ENCODE measurements around the gene SUSD3.
A peak's percentile ranks its signal among the peaks of the same experiment; 100 is the strongest.
"Not testable (repeated sequence)": the region's sequence is repeated elsewhere in the genome, so short reads cannot be mapped to it uniquely, and the experiment has no call there.

Gene SUSD3

DNA sequence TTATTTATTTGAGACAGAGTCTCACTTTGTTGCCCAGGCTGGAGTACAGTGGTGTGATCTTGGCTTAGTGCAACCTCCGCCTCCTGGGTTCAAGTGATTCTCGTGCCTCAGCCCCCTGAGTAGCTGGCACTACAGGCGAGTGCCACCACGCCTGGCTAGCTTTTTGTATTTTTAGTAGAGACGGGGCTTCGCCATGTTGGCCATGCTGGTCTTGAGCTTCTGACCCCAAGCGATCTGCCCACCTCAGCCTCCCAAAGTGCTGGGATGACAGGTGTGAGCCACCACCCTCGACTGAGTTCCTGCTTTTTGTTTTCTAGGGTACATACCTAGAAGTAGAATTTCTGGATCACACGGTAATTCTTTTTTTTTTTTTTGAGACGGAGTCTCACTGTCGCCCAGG lies 42.6 kb downstream of the SUSD3 start:
- not testable (repeated sequence) for H3K36me3 ChIP-seq (ENCODE audit: control insufficient read depth in 2 of 2, insufficient read depth in 2 of 2, low read length in 2 of 2); H3K27ac ChIP-seq (ENCODE audit: low read length); H3K27me3 ChIP-seq (ENCODE audit: control insufficient read depth in 1 of 2, insufficient read depth in 2 of 2, low read length in 2 of 2); H3K4me3 ChIP-seq (ENCODE audit: low read length in 2 of 2); H3K9me3 ChIP-seq (ENCODE audit: control insufficient read depth in 2 of 2, low read length in 2 of 2); H3K9ac ChIP-seq (ENCODE audit: low read length in 2 of 2)
- H3K4me1 ChIP-seq (ENCODE audit: control insufficient read depth, insufficient read depth, low read length), result peaks cover 37% of the 10 kb centered on the region

DNA sequence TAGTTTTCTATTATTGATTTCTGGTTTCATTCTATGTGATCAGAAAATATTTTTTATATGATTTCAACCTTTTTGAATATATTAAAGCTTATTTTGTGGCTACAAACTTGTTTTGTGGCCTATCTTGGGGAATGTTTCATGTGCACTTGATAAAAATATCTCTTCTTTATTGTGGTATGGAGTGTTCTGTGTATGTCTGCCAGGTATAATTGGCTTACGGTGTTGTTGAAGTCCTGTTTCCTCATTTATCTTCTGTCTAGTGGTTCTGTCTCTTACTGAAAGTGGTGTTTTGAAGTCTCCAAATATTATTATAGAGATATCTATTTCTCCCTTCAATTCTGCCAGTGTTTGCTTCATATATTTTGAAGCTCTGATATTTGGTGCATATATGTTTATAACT lies 47.1 kb downstream of the SUSD3 start:
- Histone ChIP-seq H3K4me3 (ENCODE audit: low read length in 2 of 2) (no peak overlapping the region), H3K4me1 (ENCODE audit: control insufficient read depth, insufficient read depth, low read length) (peaks cover 20% of the 10 kb centered on the region), H3K9ac (ENCODE audit: low read length in 2 of 2) (no peak overlapping the region), H3K36me3 (ENCODE audit: control insufficient read depth in 2 of 2, insufficient read depth in 2 of 2, low read length in 2 of 2) (peaks cover 10 to 11% of the 10 kb centered on the region in 2 donors), H3K27me3 (ENCODE audit: control insufficient read depth in 1 of 2, insufficient read depth in 2 of 2, low read length in 2 of 2) (no peaks in the 10 kb centered on the region), H3K9me3 (ENCODE audit: control insufficient read depth in 2 of 2, low read length in 2 of 2) (no peaks in the 10 kb centered on the region), H3K27ac (ENCODE audit: low read length) (no peak overlapping the region)

DNA sequence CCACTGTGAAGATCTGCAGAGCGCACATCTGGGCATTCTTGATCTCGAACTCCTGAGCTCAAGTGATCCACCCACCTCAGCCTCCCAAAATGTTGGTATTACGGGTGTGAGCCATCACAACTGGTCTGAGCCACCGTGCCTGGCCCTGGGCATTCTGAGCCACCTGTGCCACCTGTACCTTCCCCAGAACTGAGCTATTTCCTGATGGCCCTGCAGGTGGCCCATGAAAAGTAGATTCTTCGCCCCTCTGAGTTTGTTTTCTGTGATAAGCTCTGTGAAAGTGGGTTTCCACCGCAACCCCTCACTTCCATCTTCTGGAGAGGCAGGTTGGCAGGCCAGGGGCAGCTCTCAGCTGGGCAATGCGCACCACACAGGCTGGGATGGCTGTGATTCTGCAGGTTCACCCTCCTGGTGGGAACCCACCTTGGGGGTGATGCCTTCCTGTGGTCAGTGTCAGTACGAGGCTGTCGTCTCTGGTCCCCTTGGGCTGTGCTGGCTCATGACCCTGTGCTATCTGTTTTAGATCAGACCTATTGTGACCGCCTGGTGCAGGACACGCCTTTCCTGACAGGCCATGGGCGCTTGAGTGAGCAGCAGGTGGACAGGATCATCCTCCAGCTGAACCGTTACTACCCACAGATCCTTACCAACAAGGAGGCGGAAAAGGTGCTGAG lies 48.8 kb downstream of the SUSD3 start:
- H3K27me3 ChIP-seq (ENCODE audit: control insufficient read depth in 1 of 2, insufficient read depth in 2 of 2, low read length in 2 of 2), result no peaks in the 10 kb centered on the region
- peaks cover 20% of the 10 kb centered on the region for H3K4me1 ChIP-seq (ENCODE audit: control insufficient read depth, insufficient read depth, low read length)
- no peak overlapping the region for H3K27ac ChIP-seq (ENCODE audit: low read length)
- H3K9me3 ChIP-seq (ENCODE audit: control insufficient read depth in 2 of 2, low read length in 2 of 2), result no peaks in the 10 kb centered on the region
- H3K9ac ChIP-seq (ENCODE audit: low read length in 2 of 2), result peak overlapping the region in 1 of 2 donors; percentile 38
- H3K4me3 ChIP-seq (ENCODE audit: low read length in 2 of 2), result no peak overlapping the region
- peaks cover 14 to 18% of the 10 kb centered on the region in 2 donors for H3K36me3 ChIP-seq (ENCODE audit: control insufficient read depth in 2 of 2, insufficient read depth in 2 of 2, low read length in 2 of 2)

DNA sequence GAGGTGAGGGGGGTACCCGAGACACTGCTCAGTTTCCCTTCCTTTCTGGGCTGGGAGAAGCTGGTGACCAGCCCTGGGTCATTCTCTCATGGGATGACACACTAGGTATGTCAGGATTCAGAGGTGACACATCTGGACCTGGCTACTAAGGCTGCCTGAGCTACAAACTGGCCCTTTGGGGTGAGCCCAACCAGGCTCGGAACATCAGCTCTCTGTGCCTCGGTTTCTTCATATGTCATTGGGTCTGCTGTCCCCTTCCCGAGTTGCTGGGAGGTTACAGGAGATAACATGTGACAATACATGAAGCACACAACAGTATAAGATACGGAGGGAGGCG lies 49.3 kb downstream of the SUSD3 start:
- Histone ChIP-seq H3K9ac (ENCODE audit: low read length in 2 of 2) (peak overlapping the region in 1 of 2 donors; percentile 38), H3K36me3 (ENCODE audit: control insufficient read depth in 2 of 2, insufficient read depth in 2 of 2, low read length in 2 of 2) (peaks cover 17 to 19% of the 10 kb centered on the region in 2 donors), H3K27ac (ENCODE audit: low read length) (no peak overlapping the region), H3K27me3 (ENCODE audit: control insufficient read depth in 1 of 2, insufficient read depth in 2 of 2, low read length in 2 of 2) (no peaks in the 10 kb centered on the region), H3K4me3 (ENCODE audit: low read length in 2 of 2) (no peak overlapping the region), H3K9me3 (ENCODE audit: control insufficient read depth in 2 of 2, low read length in 2 of 2) (no peaks in the 10 kb centered on the region), H3K4me1 (ENCODE audit: control insufficient read depth, insufficient read depth, low read length) (peaks cover 20% of the 10 kb centered on the region)

DNA sequence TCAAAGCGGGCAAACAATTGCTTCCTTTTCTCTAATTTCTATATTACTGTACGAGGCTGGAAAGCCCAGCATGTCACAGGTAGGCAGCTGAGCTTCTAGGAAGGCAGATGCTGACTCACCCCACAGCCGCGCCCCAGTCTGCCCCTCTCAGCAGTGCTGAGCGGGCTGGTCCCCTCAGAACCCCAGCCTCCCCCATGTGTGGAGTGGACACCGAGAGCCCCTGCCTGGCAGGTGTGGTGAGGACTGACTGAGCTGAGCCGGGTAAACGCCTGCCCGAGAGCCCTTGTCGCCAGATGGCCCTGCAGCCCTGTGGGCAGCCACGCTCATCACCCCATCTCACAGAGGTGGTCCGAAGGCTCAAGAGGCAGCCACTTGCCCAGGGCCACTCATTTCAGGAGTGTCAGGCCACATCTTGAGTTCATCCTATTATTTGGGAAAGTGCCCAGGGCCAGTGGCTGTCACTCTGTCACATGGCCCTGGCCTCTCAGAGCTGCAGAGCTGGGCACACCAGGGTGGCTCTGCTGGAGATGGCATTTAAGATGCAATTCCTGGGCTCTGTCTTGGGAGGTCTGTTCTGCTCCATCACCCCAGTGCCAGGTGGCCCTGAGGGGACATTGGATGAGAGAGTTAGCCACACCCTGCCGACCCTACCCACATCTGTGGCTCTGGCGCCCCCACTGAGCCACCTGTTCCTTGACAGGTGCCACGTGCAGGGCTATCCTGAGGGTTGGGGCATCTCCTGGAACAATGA lies 50.0 kb downstream of the SUSD3 start:
- Histone ChIP-seq H3K9ac (ENCODE audit: low read length in 2 of 2) (no peak overlapping the region), H3K36me3 (ENCODE audit: control insufficient read depth in 2 of 2, insufficient read depth in 2 of 2, low read length in 2 of 2) (peaks cover 17 to 24% of the 10 kb centered on the region in 2 donors), H3K4me3 (ENCODE audit: low read length in 2 of 2) (no peak overlapping the region), H3K27ac (ENCODE audit: low read length) (no peak overlapping the region), H3K4me1 (ENCODE audit: control insufficient read depth, insufficient read depth, low read length) (peaks cover 20% of the 10 kb centered on the region), H3K27me3 (ENCODE audit: control insufficient read depth in 1 of 2, insufficient read depth in 2 of 2, low read length in 2 of 2) (no peaks in the 10 kb centered on the region), H3K9me3 (ENCODE audit: control insufficient read depth in 2 of 2, low read length in 2 of 2) (no peaks in the 10 kb centered on the region)

DNA sequence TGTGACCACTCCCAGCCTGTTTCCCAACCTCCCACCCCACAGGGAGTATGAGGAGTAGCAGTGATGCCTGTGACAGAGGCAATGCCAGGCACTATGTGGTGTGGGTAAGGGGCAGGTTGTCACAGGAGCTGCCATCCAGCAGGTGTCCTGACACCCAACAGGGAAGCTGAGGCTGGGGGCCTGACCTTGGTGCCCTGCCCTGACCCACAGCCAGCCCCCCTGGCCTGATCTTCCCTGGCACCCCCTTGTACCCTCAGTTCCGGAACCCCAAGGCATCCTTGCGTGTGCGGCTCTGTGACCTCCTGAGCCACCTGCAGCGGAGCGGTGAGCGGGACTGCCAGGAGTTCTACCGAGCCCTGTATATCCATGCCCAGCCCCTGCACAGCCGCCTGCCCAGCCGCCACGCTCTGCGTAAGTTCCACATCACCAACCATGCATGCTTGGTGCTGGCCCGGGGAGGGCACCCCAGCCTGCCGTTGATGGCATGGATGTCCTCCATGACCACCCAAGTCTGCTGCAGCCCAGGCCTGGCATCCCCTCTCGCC lies 51.9 kb downstream of the SUSD3 start:
- H3K9me3 ChIP-seq (ENCODE audit: control insufficient read depth in 2 of 2, low read length in 2 of 2), result no peaks in the 10 kb centered on the region
- peaks cover 17 to 28% of the 10 kb centered on the region in 2 donors for H3K36me3 ChIP-seq (ENCODE audit: control insufficient read depth in 2 of 2, insufficient read depth in 2 of 2, low read length in 2 of 2)
- H3K27ac ChIP-seq (ENCODE audit: low read length), result no peak overlapping the region
- no peak overlapping the region for H3K4me3 ChIP-seq (ENCODE audit: low read length in 2 of 2)
- no peak overlapping the region for H3K9ac ChIP-seq (ENCODE audit: low read length in 2 of 2)
- no peaks in the 10 kb centered on the region for H3K27me3 ChIP-seq (ENCODE audit: control insufficient read depth in 1 of 2, insufficient read depth in 2 of 2, low read length in 2 of 2)
- H3K4me1 ChIP-seq (ENCODE audit: control insufficient read depth, insufficient read depth, low read length), result peaks cover 20% of the 10 kb centered on the region

DNA sequence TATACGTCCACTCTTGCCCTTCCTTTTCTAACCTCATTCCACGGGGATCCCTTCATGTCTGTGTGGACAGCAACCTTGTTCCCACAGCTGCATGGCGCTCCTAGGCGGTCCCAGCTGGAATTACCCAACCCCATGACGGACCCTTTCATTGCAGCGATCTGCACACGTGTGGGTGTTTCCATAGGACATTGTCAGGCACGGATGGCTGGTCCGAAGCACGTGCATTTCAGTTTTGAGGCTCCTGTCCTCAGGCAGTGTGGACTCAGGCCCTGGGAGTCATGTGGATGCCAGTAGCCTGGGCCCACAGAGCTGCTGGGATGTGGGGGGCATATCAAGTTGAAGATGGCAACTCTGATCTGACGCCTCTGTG lies 52.5 kb downstream of the SUSD3 start:
- Histone ChIP-seq H3K9ac (ENCODE audit: low read length in 2 of 2) (no peak overlapping the region), H3K27ac (ENCODE audit: low read length) (no peak overlapping the region), H3K4me3 (ENCODE audit: low read length in 2 of 2) (no peak overlapping the region), H3K4me1 (ENCODE audit: control insufficient read depth, insufficient read depth, low read length) (peaks cover 20% of the 10 kb centered on the region), H3K36me3 (ENCODE audit: control insufficient read depth in 2 of 2, insufficient read depth in 2 of 2, low read length in 2 of 2) (peaks cover 17 to 28% of the 10 kb centered on the region in 2 donors), H3K27me3 (ENCODE audit: control insufficient read depth in 1 of 2, insufficient read depth in 2 of 2, low read length in 2 of 2) (no peaks in the 10 kb centered on the region), H3K9me3 (ENCODE audit: control insufficient read depth in 2 of 2, low read length in 2 of 2) (no peaks in the 10 kb centered on the region)

DNA sequence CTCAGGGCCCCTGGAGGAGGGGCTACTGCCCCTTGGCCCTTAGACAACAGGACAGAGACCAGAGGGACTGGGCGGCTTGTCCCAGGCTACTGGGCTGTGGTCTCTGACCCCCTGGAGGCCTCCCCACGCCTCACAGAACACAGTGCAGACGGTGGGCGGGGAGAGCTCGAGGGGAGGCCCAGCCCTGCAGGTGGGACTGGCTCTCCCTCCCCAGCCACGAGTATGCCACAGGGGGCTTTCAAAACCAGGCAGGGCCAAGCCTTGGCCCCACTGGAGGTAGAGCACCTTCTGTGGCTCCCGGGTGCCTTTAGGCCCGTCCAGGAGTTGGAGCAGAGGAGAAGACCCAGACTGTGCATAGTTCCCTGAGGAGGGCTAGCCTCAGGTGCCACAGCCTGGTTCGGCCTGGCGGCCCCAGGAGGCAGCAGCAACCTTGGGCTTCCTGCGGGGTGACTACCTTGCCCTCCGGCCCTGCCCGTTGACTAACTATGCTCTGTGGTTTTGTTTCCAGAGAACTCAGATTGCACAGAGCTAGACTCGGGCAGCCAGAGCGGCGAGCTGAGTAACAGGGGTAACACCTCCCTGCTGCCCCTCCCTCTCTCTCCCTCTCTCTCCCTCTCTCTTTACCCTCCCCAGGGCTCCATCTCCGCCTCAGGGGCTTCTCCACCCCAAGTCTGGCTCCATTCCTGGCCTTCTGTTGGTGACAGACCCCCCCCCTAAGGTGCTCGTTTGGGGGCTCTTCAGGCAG lies 53.0 kb downstream of the SUSD3 start:
- no peak overlapping the region for H3K9ac ChIP-seq (ENCODE audit: low read length in 2 of 2)
- H3K27me3 ChIP-seq (ENCODE audit: control insufficient read depth in 1 of 2, insufficient read depth in 2 of 2, low read length in 2 of 2), result no peaks in the 10 kb centered on the region
- H3K36me3 ChIP-seq (ENCODE audit: control insufficient read depth in 2 of 2, insufficient read depth in 2 of 2, low read length in 2 of 2), result peaks cover 17 to 28% of the 10 kb centered on the region in 2 donors
- H3K4me1 ChIP-seq (ENCODE audit: control insufficient read depth, insufficient read depth, low read length), result peaks cover 23% of the 10 kb centered on the region
- H3K4me3 ChIP-seq (ENCODE audit: low read length in 2 of 2), result no peak overlapping the region
- no peaks in the 10 kb centered on the region for H3K9me3 ChIP-seq (ENCODE audit: control insufficient read depth in 2 of 2, low read length in 2 of 2)
- H3K27ac ChIP-seq (ENCODE audit: low read length), result no peak overlapping the region

DNA sequence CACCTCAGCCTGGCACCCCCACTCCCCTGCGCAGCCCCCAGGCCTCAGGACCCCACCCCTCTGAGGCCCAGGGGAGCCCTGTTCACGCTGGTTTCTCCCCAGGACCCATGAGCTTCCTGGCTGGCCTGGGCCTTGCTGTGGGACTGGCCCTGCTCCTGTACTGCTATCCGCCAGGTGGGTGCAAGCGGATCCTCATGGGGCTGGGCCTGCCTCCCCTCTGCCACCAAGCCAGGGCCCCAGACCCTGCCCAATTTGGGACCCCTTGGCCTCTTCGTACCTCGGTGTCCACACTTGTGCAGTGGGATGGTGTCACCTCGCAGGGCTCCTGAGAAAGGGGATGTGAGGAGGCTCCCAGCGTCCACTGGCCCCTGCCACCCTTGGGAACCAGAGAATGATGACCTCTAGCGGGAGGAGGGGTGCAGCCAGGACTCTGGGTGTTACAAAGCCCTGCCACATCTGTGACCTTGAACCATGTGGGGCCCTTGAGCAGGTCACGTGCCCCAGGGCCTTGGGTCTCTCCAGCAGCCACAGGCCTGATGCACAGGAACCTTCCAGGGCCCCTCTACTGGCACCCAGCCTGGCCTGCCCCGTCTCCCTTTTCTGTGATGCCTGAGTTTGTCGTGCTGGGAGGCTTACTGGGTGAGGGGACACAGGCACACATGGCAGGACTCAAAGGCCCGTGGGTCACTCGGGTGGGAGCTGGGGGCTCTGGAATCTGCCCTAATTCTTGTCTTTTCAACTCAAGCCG lies 53.8 kb downstream of the SUSD3 start:
- peaks cover 17 to 28% of the 10 kb centered on the region in 2 donors for H3K36me3 ChIP-seq (ENCODE audit: control insufficient read depth in 2 of 2, insufficient read depth in 2 of 2, low read length in 2 of 2)
- H3K27ac ChIP-seq (ENCODE audit: low read length), result no peak overlapping the region
- no peak overlapping the region for H3K9ac ChIP-seq (ENCODE audit: low read length in 2 of 2)
- H3K4me3 ChIP-seq (ENCODE audit: low read length in 2 of 2), result no peak overlapping the region
- no peaks in the 10 kb centered on the region for H3K27me3 ChIP-seq (ENCODE audit: control insufficient read depth in 1 of 2, insufficient read depth in 2 of 2, low read length in 2 of 2)
- H3K4me1 ChIP-seq (ENCODE audit: control insufficient read depth, insufficient read depth, low read length), result peaks cover 21% of the 10 kb centered on the region
- no peaks in the 10 kb centered on the region for H3K9me3 ChIP-seq (ENCODE audit: control insufficient read depth in 2 of 2, low read length in 2 of 2)

DNA sequence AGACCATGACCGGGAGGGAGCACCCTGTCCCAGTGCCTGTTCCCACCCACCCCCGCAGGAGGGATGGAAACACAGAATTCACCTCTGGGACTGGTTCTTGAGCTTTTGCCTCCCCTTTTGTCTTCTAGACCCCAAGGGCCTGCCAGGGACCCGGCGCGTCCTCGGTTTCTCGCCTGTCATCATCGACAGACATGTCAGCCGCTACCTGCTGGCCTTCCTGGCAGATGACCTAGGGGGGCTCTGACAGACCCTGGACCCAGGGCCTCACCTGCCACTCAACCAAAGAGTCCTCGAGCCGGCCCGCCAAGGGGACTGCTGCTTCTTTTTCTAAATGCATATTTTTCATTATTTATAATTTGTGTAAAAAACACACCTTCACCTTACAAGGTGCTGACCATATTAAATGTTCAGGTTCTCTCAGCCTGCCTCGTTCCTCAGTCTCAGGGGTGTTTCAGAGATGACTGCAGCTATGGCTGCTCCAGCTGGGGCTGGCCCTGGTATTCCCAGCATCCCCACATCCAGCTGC lies 54.4 kb downstream of the SUSD3 start:
- Histone ChIP-seq H3K36me3 (ENCODE audit: control insufficient read depth in 2 of 2, insufficient read depth in 2 of 2, low read length in 2 of 2) (peaks cover 14 to 25% of the 10 kb centered on the region in 2 donors), H3K27me3 (ENCODE audit: control insufficient read depth in 1 of 2, insufficient read depth in 2 of 2, low read length in 2 of 2) (no peaks in the 10 kb centered on the region), H3K9ac (ENCODE audit: low read length in 2 of 2) (no peak overlapping the region), H3K9me3 (ENCODE audit: control insufficient read depth in 2 of 2, low read length in 2 of 2) (no peaks in the 10 kb centered on the region), H3K4me3 (ENCODE audit: low read length in 2 of 2) (no peak overlapping the region), H3K27ac (ENCODE audit: low read length) (no peak overlapping the region), H3K4me1 (ENCODE audit: control insufficient read depth, insufficient read depth, low read length) (peaks cover 17% of the 10 kb centered on the region)

All from stomach smooth muscle (tissue), 2 donors.